AML-193 (cell line): ENCODE results near the gene SLC6A3.

Source experiments
- DNase-seq, 2 experiments: peaks; one replicate each; lab custom pipeline; 2025; lab: John Stamatoyannopoulos, UW

The SLC6A3 gene

DNA sequence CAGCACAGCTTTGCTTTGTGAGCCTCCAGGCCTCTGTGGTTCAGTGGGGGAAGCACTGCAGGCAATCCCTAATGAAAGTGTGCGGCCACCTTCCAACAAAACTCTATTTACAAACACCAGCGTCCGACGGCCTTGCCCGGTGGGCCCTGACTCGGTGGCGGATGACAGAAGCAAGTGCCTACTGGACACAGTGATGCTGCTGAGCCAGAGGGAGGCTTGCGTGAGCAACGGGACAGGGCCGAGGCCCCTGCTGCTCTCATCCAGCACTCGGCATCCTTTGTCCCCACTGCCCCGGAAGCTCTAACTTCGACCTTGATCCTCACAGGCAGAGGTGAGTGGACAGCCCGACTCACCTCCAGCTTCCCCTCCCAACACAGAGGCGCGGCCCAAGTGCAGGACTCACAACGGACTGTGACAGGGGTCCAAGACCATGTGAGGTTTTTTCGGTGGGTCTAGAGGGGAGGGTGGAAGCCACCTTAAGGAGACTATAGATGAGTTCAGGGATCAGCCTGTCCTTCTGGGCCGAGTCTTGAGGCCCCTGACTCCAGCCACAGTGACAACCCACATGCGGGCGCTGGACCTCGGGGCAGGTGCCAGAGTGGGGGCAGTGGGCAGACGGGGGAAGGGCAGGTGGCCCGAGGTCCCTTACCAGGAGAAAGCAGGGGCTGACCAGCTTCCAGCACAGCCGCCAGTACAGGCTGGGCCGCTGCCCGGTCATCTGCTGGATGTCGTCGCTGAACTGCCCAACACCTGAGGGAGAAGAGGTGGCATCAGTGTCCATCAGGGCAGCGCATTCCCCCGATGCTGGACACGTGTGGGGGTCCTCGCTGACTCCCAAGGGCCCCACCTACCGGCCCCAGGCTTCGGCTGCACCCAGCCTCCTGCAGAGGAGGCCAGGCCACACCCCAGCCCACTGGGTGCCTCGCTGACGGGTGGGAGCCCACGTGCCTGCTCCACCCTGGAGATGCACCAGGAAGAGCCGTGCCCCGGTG is 39.4 kb downstream of the SLC6A3 start:
- DNase-seq: no peak

DNA sequence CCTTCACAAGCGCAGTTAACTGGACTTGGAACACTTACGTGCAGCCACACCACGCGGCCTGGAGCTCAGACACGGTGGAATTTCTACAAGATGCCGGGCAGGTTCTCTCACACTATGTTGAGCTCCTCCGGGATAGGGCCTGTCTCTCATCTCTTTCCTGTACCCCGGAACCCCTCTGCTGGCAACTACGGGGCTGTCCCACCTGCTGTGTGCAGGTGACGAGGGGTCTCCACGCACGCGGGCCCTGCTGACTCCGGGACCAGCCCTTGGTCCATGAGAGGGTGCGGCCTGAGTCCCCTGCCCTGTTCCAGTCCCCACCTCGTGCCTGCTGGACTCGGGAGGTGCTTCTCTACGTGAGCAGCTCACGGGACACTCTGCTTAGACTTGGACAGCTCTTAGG is 40.1 kb downstream of the SLC6A3 start:
- DNase-seq: no peak

DNA sequence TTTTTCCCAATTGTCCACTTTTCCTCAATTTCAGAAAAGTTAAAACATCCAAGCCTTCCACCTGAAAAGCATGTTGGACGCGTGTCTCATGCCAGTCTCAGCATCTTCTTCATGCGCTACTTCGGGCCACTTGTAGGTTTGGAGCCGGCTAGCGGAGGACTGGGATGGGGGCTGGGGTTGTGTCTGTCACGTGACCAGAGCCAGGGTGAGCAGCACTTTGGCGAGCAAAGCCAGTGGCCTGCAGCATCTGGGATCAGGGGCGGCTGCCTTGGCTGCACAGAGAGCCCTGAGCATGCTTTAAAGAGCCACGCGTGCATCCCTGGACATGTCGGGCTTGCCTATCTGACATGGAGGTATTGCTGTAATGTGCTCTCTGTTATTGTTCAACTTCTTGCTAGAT is 41.2 kb downstream of the SLC6A3 start:
- no peak for DNase-seq

DNA sequence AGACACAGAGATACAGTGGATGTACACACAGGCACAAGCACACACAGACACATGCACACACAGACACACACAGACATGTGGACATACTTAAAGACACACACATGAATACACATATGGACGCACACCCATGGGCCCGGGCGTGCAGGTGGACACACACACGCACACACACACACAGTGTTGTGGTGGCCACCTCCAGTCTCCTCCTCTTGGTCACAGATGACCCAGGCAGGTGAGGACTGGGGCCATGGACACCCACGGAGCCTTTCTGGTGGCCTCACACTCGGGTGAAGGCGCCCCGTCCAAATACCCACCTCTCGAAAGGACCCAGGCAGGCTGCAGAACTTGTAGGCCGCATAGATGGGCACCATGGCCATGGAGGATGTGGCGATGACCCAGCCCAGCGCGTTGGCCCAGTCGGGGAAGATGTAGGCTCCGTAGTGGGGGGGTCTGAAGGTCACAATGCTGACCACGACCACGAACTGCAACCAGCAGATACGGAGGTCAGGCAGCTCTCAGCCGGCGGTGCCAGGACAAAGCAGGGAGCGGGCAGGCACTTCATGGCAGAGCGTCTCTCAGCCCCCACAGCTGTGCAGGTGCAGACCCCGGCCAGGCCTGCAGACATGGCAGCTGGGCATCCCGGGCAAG is 42.5 kb downstream of the SLC6A3 start:
- DNase-seq: no peak

DNA sequence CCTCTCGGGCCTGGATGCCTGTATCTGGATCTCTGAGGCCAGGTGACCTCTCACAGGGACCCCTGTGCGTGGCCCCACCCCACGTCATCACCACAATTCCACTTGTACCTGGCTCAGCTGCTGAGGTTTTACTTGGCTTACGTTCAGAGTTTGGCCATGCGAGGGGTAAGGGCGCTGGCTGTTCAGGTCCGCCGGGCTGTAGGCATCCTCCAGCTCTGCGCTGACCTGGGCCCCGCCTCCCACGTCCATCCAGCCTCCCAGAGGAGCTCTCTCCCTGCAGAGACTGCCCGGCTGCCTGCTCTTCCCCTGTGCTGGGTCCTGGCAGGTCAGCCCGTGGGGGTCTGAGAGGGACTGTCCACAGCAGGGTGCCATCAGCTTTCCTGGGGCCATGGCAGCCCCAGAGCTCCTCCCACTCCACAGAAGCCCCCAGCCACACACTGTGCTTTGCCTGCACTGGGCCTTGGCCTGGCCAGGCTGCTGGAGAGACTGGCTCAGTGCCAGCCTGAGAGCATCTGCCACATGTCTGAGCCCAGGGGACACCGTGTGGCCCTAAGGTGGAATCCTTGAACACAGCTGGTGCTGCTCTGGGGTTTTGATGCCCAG is 43.6 kb downstream of the SLC6A3 start:
- DNase-seq: no peak

DNA sequence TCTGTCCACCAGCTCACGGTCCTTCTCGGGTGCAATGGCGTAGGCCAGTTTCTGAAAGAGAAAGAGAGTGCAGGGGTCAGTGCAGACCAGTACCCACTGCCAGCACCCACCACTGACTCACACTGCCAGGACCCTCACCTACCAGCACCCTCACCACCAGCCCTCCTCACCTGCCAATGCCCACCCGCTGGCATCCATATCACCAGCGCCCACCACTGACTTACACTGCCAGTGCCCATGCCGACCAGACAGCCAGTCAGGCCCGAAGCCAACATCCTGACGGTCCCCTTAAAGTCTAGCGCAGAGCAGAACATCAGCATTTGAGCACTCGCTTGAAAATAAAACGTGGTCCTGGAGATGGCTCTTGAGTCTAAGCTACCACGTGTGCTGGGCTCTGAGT is 44.3 kb downstream of the SLC6A3 start:
- DNase-seq: no peak

DNA sequence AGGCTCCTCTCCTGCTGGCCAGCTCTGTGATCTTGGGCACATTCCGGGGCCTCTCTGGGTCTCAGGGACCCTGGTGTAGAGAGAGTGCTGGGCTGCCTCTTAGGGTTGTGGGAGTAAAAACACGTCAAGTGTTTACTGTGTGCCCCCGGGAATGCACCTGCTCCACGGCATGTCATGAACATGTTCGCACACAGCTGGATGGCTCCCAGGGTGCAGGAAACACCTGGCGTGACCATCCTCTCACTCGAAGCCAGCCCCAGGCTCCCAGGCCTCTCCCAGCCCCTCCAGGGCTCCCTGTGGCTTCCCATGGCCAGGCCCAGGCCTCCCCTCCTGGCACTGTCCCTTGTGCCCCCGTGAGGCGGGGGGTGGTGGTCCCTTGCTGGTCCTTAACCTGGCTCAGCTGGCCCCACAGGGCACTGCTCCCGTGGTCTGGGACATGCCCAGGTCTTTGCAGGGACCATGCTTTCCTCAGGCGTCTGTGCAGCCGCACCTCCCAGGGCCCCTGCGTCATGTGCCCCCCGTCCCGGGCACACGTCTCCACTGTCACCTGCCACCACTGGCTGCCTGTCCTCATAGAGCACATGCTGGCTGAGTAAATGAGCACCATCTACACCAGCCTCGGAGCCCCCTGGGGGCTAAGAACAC is 44.9 kb downstream of the SLC6A3 start:
- DNase-seq: no peak

DNA sequence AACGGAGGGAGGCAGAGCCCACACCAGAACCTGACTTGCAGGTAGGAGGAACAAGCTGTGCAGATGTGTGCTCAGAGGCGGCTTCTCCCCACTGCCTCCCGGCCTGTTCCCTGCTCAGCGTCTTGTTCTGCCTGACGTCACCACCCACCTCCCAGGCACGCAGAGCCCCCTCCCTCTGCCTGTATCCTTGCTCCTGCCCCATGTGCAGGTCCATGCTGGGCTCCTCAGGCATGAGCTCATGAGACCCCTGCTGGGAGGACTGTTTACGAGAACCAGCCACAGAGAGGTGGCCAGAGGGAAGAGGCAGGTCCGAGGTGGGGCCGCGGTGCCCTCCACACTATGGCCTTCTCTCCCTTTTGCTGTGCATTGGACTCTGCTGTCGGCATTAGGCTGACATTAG is 45.5 kb downstream of the SLC6A3 start:
- DNase-seq: no peak

DNA sequence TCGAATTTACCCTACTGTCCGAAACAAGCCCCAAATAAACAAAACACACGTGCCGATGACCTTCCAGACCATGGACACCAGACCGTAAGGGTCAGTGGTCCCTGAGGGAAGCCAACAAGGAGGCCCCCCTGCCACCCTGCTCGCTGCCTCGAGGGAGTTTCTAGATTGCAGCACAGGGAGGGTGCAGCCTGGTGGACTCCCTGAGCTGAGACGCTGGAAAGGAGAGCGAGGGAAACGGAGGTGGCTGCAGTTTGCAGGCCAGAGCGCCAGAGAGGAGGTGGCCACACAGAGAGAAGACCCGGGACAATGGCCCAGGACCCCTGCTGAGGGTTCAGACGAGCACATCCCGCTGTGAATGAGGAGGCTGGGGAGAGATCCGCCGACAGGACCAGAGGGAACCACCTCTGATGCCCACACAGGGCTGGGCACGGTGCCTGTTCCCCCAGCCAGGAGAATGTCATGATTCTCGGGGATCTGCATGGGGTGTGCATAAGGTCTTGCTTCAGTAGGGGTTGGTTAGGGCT is 48.9 kb downstream of the SLC6A3 start:
- DNase-seq: no peak

DNA sequence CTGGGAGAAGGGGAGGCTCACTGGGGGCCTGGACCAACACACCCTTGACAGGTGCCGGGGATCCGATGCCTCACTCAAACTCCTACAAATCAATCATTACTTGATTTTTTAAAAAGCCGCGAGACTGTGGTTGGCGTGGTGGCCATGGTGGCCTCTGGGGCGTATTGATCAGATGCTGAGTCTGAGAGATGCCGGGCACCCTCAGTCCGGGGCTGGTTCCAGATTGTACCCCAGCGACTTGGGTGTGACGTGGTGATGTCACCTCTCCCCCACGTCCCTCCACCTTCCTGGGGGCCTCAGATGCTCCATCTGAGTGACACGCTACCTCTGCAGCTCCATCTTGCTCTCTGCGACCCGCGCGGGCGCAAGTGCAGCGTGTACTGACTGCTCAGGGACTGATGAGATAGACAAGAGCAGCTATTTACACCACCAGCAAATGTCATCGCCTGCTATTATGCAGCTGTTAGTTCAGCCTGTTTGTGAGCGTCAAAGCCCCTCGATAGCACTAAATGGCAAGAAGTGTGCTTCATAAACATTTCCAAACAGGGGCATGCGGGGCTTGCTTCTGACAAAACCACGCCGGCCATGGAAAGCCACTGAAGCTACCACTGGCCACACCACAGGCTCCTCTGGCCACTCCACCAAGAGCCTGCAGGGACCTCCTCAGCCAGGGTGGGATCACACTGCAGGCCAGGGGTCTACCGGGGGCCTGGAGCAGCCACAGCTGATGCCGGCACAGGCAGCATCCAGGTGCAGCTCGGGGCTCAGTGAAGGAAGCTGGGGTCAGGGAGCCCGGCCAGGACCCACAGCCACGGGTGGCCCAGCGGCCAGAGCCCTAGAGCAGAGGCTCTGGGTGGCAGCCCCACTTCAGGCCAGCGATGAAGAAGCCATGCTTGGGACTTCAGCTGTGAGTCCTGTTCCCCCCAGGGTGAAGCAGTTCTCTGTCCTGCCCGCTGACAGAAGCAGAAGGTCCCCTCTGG is 50.1 kb downstream of the SLC6A3 start:
- no peak for DNase-seq

DNA sequence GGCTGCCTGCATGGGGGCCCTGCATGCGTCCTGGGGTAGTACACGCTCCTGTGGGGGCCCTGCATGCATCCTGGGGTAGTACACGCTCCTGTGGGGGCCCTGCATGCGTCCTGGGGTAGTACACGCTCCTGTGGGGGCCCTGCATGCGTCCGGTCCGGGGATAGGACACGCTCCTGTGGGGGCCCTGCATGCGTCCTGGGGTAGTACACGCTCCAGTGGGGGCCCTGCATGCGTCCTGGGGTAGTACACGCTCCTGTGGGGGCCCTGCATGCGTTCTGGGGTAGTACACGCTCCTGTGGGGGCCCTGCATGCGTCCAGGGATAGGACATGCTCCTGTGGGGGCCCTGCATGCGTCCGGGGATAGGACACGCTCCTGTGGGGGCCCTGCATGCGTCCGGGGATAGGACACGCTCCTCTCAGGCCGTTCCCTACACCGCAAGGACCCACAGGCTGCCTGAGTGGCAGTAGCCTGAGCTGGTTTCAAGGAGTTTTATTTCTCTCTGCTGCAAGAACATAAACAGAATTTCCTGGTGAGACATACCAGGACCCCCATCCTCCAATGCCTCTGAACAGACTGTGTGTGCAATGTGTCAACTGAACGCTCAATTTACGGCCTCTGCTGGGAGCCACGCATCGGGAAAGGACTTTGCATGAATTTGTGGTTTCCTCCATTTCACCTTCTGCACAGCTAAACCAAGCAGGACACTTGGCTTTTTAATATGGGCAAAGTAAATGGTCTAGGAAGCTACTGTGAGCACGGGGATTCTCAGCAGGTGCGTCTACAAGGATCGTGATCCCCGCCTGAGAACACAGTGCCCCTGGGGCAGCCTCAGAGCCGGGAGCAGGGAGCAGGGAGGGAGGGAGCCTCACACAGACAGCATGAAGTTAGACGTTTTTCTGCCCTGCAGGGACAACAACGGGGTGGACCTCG is 51.4 kb downstream of the SLC6A3 start:
- no peak for DNase-seq

DNA sequence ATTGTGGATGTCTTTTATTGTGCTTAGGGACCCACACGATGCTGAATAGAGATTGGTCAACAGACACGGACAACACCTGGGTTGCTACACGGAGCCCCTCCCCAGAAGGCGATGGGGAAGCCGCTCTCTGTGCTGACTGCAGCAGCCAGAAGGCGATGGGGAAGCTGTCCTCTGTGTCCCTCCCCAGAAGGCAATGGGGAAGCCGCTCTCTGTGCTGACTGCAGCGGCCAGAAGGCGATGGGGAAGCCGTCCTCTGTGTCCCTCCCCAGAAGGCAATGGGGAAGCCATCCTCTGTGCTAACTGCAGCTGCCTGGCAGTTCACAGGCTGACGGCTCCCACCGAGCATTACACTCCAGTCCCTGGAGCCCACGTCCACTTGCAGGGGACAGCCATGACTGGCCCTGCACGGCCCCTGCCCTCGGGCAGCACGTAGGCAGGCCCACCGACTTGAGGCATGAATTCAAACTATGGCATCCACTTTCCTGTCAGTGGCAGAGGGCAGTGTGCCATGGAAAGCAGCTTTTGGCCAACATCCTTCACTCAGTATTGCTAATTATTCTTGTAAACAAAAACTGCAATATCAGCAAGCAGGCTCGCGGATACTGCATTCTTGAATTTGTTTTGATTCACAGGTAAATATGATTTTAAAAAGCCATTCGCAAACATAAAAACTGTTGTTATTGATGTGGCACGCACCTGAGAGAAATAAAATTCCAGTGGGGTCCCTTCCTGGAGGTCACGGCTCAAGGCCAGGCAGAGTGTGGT is 52.3 kb downstream of the SLC6A3 start:
- no peak for DNase-seq

DNA sequence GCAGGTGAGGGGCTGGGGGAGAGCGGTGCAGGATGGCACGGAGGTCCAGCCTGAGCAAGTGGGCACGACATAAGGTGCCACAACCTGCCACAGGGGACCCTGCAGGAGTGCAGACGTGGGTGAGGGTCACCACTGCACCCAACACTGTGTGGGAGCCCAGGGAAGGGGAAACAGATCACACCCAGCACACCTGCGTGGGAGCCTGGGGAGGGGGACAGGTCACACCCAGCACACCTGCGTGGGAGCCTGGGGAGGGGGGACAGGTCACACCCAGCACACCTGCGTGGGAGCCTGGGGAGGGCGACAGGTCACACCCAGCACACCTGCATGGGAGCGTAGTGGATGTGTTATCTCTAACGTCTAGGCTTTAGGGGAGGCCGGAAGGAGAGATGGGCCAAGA is 53.0 kb downstream of the SLC6A3 start:
- no peak for DNase-seq

DNA sequence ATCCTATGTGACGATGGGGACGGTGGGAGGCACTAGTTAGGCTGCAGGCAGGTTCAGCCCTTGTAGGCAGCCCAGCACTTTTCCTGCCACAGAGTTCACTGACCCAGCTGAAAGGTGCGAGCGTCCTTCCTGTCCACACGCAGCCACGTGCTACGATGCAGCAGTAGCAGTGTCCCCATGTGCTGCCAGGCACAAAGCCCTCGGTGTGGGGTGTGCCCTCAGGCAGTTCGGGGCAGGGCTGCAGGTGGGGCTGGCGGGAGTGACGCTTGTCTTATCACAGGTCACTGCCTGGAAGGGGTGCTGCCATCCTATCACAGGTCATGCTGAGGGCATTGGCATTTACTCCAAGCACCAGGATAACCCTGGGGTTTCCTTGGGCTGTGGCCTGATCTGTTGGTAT is 53.5 kb downstream of the SLC6A3 start:
- DNase-seq: no peak

DNA sequence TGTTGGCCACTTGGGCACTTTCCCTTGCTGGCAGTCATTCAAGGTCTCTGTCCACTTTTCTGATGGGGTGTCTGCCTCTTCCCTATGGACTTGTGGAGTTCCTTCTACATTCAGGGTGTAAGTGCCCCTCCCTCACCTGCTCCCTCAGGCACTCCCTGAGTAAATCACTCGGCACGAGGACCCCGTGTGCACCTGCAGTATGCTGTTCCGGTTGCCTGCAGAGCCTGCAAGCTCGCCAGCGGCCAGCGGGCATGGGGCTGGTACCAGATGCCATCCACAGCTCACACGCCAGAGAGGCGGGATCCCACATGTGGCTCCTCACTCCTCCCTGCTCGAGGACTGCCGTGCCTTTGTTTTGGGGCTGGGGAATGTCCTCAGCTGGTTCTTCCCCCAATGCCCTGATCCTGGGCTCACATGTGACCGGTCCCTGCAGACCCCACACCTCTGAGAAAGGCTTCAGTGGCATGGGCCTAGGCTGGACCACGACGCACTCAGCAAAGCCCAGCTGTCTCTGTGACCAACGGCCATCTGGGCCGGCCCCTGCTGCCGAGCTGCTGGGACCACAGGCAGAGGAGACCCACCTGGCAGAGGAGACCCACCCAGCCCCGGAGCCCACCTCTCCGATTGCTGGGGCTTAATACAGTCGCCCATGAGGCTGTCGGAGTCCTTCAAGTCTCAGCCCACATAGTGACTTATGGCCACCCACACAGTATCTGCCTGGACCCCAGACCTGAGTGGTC is 54.2 kb downstream of the SLC6A3 start:
- DNase-seq: no peak

DNA sequence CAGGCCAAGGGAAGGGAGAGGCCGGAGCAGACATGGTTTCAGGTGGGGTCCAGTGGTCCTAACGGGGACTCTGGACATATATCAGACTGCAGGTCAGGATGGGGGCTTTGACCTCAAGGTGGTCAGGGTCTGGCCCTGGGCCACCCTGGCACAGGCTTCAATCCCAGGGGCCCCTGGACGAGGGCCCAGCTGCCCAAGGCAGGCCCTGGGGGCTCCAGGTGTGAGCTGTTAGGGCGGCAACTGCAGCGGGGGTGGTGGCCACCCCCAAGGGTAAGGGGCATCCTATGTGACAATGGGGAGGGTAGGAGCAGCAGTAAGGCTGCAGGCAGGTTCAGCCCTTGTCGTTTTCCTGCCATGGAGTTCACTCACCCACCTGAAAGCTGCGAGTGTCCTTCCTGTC is 54.9 kb downstream of the SLC6A3 start:
- DNase-seq: no peak

DNA sequence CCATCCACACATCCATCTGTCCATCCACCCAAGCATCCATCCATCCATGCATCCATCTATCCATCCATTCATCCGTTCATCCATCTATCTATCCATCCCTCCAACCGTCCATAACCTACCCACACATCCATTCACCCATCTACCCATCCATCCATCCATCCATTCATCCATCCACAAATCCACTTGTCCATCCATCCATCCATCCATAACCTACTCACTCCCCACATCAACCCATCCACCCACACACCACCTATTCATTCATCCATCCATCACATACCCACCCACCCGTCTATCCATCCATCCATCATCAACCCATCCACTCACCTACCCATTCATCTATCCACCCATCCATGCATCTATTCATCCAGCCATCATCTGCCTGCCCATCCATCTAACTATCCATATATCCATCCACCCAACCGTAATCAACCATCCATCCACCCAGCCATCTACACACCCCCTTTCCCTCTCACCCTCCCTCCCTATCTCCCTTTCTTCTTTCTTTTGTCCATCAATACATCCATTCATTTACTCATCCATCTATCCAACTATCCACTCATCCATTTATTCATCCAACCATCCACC is 56.8 kb downstream of the SLC6A3 start:
- DNase-seq: no peak

DNA sequence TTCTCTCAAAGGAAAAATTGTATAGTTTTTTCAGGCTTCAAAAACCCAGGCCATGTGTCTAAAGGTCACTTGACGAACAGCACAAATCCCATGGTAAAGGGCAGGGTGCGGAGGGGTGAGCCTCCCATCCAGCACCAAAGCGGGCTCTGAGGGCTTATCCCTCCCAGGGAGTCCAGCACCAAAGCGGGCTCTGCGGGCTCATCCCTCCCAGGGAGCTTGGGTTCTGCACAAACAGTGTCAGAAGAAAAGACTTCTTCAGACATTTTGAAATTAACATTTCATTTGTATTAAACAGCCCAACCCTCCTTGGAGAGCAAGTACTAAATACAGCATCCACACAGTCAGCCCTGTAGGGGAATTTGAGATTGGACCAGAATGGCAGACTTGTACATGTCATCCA is 57.4 kb downstream of the SLC6A3 start:
- no peak for DNase-seq
